Caco-2 (cell line): ENCODE measurements around the gene FRMD8. TPM values are rescaled to one million over a fixed set of nuclear protein-coding genes. Genes with fewer than 3 reads are reported as not detected.

Experiments
- BruUV-seq: library from RNA; stranded (reverse); fragments of 400-500 nt; replicated peaks from 2 replicates; lab custom pipeline; 2021; lab: Mats Ljungman, UMichigan
- CTCF ChIA-PET: fragments of 300-600 bp; sonication (Branson Sonifier 250); formaldehyde crosslinking; loops from one replicate; lab custom pipeline; 2022; ENCODE audit warnings: antibody characterized with exemption; lab: Charles Lee
- POLR2A ChIA-PET: fragments of 300-600 bp; sonication (Branson Sonifier 250); formaldehyde crosslinking; loops from one replicate; lab custom pipeline; 2022; ENCODE audit warnings: antibody characterized with exemption; lab: Charles Lee
- DNase-seq, 2 experiments: peaks; one replicate each; pipeline versions ENCODE4 v3.0.0 to v3.0.0-alpha.2; 2020 to 2022
- H3K27me3 ChIP-seq: replicated peaks from 2 replicates; pipeline ENCODE4 v1.6.0; 2011; ENCODE audit warnings: low read length; ENCODE audit not compliant: control insufficient read depth, insufficient read depth
- H3K36me3 ChIP-seq: 2 replicates; pipeline ENCODE4 v1.5.1; 2011; ENCODE audit warnings: low read length; ENCODE audit not compliant: control insufficient read depth, insufficient read depth
- H3K4me1 ChIP-seq: fragments of 250-450 bp; sonication (Bioruptor Pico); 2 replicates; pipeline ENCODE4 v1.5.1; 2020; ENCODE audit warnings: mild to moderate bottlenecking
- H3K4me3 ChIP-seq: 2 replicates; pipeline ENCODE4 v1.5.1; 2011; ENCODE audit warnings: low read depth, mild to moderate bottlenecking, control low read depth, low read length
- H3K9me3 ChIP-seq: fragments of 250-450 bp; sonication (Bioruptor Pico); 2 replicates; pipeline ENCODE4 v1.5.1; 2020; ENCODE audit warnings: mild to moderate bottlenecking, moderate library complexity
- H3K27ac Mint-ChIP-seq: one replicate; pipeline ENCODE4 v1.8.0; 2022; ENCODE audit warnings: mixed read lengths; ENCODE audit not compliant: unreplicated experiment
- H3K27me3 Mint-ChIP-seq: one replicate; pipeline ENCODE4 v1.8.0; 2022; ENCODE audit warnings: mixed read lengths; ENCODE audit not compliant: insufficient read depth, unreplicated experiment
- H3K36me3 Mint-ChIP-seq: one replicate; pipeline ENCODE4 v1.8.0; 2022; ENCODE audit warnings: mild to moderate bottlenecking, mixed read lengths; ENCODE audit not compliant: insufficient read depth, unreplicated experiment
- H3K4me1 Mint-ChIP-seq: one replicate; pipeline ENCODE4 v1.8.0; 2022; ENCODE audit warnings: low read depth, mixed read lengths; ENCODE audit not compliant: unreplicated experiment
- H3K4me3 Mint-ChIP-seq: one replicate; pipeline ENCODE4 v1.8.0; 2022; ENCODE audit warnings: mild to moderate bottlenecking, moderate library complexity, mixed read lengths; ENCODE audit not compliant: unreplicated experiment
- H3K9me3 Mint-ChIP-seq: one replicate; pipeline ENCODE4 v1.8.0; 2022; ENCODE audit warnings: mixed read lengths; ENCODE audit not compliant: unreplicated experiment
- intact Hi-C: fragments of 100-400 bp; cut with micrococcal nuclease; formaldehyde crosslinking; loops from one replicate; pipeline ENCODE4 v1.10.0; 2022; ENCODE audit not compliant: unreplicated experiment
- total RNA-seq: library from RNA; stranded (reverse); gene quantifications from 2 replicates; pipeline ENCODE4 v1.2.3, GENCODE V29; 2022
- TF ChIP-seq, protein P1 (sequence below), 2 experiments: fragments of 200-600 bp in 1 of 2; IDR thresholded peaks; 1 replicate in 1 of 2; 2 replicates in 1 of 2; pipeline versions ENCODE4 v1.5.1 to v1.8.0; 2011 to 2022; ENCODE audit warnings: antibody characterized with exemption in 1 of 2, control low read depth in 1 of 2, inconsistent platforms in 1 of 2, low read depth in 1 of 2, low read length in 1 of 2, mild to moderate bottlenecking in 1 of 2, moderate library complexity in 1 of 2; ENCODE audit not compliant: insufficient read depth in 1 of 2, severe bottlenecking in 1 of 2, unreplicated experiment in 1 of 2

The FRMD8 gene
- total RNA-seq, 1 experiment from 2014 or later, result 38.2 TPM

DNA sequence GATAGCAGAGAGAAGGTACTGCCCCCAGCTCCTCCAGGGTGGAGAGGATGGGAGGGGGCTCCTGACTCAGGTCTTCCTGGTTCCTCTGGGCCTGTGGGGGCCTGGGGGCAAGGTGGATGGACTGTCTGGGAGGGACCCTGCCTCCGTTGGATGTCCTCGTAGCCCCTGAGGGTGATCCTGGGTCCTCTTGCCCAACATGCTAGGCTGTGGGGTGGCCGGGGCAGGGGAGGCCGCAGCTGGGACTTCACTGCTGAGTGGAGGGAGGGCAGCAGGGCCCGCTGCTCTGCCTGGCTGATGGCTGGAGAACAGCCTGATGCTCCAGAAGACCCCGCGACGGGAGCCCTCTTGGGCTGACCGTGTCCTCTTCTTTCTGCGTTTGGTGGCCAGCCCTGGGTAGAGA, 13.4 kb downstream of the FRMD8 start:
- H3K4me1 ChIP-seq, result 0 out of 2 replicates have a peak, but pooled peaks cover 3% of the 10 kb centered on the region
- TF ChIP-seq, protein P1, sequence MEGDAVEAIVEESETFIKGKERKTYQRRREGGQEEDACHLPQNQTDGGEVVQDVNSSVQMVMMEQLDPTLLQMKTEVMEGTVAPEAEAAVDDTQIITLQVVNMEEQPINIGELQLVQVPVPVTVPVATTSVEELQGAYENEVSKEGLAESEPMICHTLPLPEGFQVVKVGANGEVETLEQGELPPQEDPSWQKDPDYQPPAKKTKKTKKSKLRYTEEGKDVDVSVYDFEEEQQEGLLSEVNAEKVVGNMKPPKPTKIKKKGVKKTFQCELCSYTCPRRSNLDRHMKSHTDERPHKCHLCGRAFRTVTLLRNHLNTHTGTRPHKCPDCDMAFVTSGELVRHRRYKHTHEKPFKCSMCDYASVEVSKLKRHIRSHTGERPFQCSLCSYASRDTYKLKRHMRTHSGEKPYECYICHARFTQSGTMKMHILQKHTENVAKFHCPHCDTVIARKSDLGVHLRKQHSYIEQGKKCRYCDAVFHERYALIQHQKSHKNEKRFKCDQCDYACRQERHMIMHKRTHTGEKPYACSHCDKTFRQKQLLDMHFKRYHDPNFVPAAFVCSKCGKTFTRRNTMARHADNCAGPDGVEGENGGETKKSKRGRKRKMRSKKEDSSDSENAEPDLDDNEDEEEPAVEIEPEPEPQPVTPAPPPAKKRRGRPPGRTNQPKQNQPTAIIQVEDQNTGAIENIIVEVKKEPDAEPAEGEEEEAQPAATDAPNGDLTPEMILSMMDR (IDR thresholded peaks at IDR 0.05; ENCODE audit: insufficient read depth in 1 of 2, low read depth in 1 of 2, low read length in 1 of 2, severe bottlenecking in 1 of 2, unreplicated experiment in 1 of 2), result no peak
- no peaks in the 10 kb centered on the region for H3K9me3 Mint-ChIP-seq
- no peaks in the 10 kb centered on the region for H3K27me3 Mint-ChIP-seq
- intact Hi-C loops, result no loop called here
- ChIA-PET CTCF (interaction anchor here (0.6 kb wide), 1 partner anchor 173 kb away, joined by 3 read pairs; the partner anchor contains the start of gene FAM89B), POLR2A (interaction anchor here (0.5 kb wide), 1 partner anchor 94 kb away, joined by 3 read pairs; no protein-coding TSS in a partner anchor)
- BruUV-seq, result no TSS peak
- no peak overlapping the region for H3K4me3 Mint-ChIP-seq
- peaks cover 71% of the 10 kb centered on the region for H3K36me3 Mint-ChIP-seq
- H3K4me1 Mint-ChIP-seq, result peaks cover 4% of the 10 kb centered on the region
- no peak overlapping the region for H3K27ac Mint-ChIP-seq
- peaks cover 4% of the 10 kb centered on the region for H3K36me3 ChIP-seq
- no peaks in the 10 kb centered on the region for H3K9me3 ChIP-seq
- no peaks in the 10 kb centered on the region for H3K27me3 ChIP-seq
- H3K4me3 ChIP-seq, result no peak overlapping the region
- no peak for DNase-seq

DNA sequence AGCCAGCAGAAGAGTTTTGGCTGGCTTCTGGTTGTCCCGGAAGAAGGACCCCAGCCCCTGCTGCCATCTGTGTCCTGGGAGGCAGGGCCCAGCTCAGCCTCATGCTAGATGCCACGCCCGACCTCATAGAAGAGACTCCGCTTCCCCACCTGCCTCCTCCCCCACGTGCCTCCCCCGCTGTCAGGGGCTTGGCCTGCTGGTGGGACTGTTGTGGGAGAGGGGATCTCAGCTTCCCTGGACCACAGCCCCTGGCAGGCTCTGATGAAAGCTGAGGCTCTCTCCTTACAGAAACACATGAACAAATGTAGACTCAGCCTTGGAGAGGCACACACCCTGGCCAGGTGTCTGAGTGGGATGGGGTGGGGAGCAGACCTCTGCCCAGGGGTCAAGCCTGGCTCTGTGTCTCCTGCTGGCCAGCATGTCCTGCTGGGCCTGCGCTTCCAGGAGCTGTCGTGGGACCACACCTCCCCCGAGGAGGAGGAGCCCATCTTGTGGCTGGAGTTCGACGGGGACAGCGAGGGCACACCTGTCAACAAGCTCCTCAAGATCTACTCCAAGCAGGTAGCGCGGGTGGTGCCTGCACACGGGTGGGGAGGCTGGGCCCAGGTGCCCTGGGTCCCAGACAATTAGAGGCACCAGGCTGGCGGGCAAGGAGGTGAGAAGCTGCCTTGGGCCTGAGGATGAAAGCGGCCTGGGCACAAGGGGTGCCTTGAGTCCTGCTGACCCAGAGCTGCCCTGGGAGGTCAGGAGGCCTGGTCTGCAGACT, 14.1 kb downstream of the FRMD8 start:
- H3K27ac Mint-ChIP-seq, result no peak overlapping the region
- POLR2A ChIA-PET, result interaction anchor here (0.5 kb wide), 2 partner anchors 67 to 95 kb away, joined by 3 to 12 read pairs; partner anchors contain the start of gene DPF2
- TF ChIP-seq, protein P1 (IDR thresholded peaks at IDR 0.05; ENCODE audit: insufficient read depth in 1 of 2, low read depth in 1 of 2, low read length in 1 of 2, severe bottlenecking in 1 of 2, unreplicated experiment in 1 of 2), result no peak

DNA sequence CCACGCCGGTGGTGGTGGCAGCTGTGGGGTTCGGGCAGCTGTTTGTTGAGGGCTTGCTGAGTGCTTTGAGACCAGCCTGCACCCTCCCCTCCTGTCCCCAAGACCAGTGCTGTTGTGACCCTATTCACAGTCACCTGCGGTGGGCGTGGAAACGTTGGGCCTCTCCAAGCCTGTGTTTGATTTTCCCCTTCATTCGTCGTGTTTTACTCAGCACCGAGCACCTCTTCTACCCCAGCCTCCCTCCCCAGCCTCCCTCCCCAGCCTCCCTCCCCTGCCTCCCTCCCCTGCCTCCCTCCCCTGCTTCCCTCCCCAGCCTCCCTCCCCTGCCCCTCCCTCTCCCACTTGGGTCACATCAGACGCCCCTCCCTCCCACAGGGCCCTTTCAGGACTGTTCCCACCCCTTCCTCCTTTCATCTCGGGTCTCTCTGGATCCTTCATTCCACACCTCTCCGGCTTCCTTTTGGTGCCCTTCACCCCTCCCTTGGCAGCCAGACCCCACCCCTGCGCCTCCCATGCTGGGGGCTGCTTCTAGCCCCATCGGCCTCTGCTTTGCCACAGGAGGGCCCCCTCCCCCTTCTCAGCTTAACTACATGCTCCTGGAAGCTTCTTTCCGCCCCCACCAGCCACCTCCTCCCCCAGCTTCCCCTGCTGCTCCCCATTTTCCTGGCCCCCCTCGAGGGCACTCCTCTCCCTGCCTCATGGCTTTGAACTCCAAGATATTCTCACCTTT, 14.8 kb downstream of the FRMD8 start:
- intact Hi-C loops, result no loop called here

More for the DNA sequence above, 14.1 kb downstream of the FRMD8 start:
- no peaks in the 10 kb centered on the region for H3K27me3 Mint-ChIP-seq
- no TSS peak for BruUV-seq
- intact Hi-C loops, result no loop called here
- H3K4me3 ChIP-seq, result no peak overlapping the region
- H3K9me3 ChIP-seq, result no peaks in the 10 kb centered on the region
- CTCF ChIA-PET, result interaction anchor here (0.8 kb wide), 1 partner anchor 125 kb away, joined by 5 read pairs; no protein-coding TSS in a partner anchor
- H3K4me1 ChIP-seq, result 0 out of 2 replicates have a peak, but pooled peaks cover 3% of the 10 kb centered on the region
- no peaks in the 10 kb centered on the region for H3K9me3 Mint-ChIP-seq
- H3K4me1 Mint-ChIP-seq, result peaks cover 4% of the 10 kb centered on the region
- H3K36me3 ChIP-seq, result peaks cover 7% of the 10 kb centered on the region
- H3K4me3 Mint-ChIP-seq, result no peak overlapping the region
- H3K27me3 ChIP-seq, result no peaks in the 10 kb centered on the region
- no peak for DNase-seq
- peaks cover 78% of the 10 kb centered on the region for H3K36me3 Mint-ChIP-seq

More for the DNA sequence above, 14.8 kb downstream of the FRMD8 start:
- CTCF ChIA-PET, result interaction anchor here (0.6 to 0.9 kb wide), 4 partner anchors 15 to 126 kb away, joined by 3 to 12 read pairs (median 5); partner anchors contain the start of gene FRMD8
- Histone ChIP-seq H3K9me3 (no peaks in the 10 kb centered on the region), H3K4me1 (0 out of 2 replicates have a peak, but pooled peaks cover 3% of the 10 kb centered on the region), H3K36me3 (peaks cover 7% of the 10 kb centered on the region), H3K27me3 (no peaks in the 10 kb centered on the region), H3K4me3 (no peak overlapping the region)
- Mint-ChIP-seq H3K27me3 (no peaks in the 10 kb centered on the region), H3K9me3 (no peaks in the 10 kb centered on the region), H3K4me3 (no peak overlapping the region), H3K4me1 (peaks cover 4% of the 10 kb centered on the region), H3K36me3 (peaks cover 75% of the 10 kb centered on the region), H3K27ac (no peak overlapping the region)
- TF ChIP-seq, protein P1 (IDR thresholded peaks at IDR 0.05; ENCODE audit: insufficient read depth in 1 of 2, low read depth in 1 of 2, low read length in 1 of 2, severe bottlenecking in 1 of 2, unreplicated experiment in 1 of 2), result no peak
- BruUV-seq, result no TSS peak
- no peak for DNase-seq
- POLR2A ChIA-PET, result interaction anchor here (0.5 to 0.6 kb wide), 2 partner anchors 68 to 71 kb away, joined by 3 to 12 read pairs; partner anchors contain the start of gene DPF2
